ENCODE results near the gene RSBN1L. TPM values are rescaled to one million over a fixed set of nuclear protein-coding genes. Genes with fewer than 3 reads are reported as not detected.

RSBN1L gene
- polyA plus RNA-seq, 1 of the 3 experiments (the other 2 are of a cell fraction) = 6.5 TPM

GRCh38 chr7:77687747-77688144 is 8.5 kb upstream of the RSBN1L start:
- 86% methylated on average over 1 of the region's 1 CpG for WGBS (ENCODE audit: low lambda C conversion rate)
- no peak overlapping the region for H2AFZ ChIP-seq (ENCODE audit: low read depth)
- peaks cover 30% of the 10 kb centered on the region; the same call in 1 of the 2 replicates for H3K79me2 ChIP-seq (ENCODE audit: insufficient read depth)
- no peaks in the 10 kb centered on the region for H3K9me2 ChIP-seq
- POLR2A ChIA-PET = no interaction called here
- peaks cover 15% of the 10 kb centered on the region for H3F3A ChIP-seq (replicated peaks; ENCODE audit: insufficient read depth)
- TF ChIP-seq TCF12 (IDR thresholded peaks at IDR 0.05) = no peak
- no peak for TF ChIP-seq GABPA (IDR thresholded peaks at IDR 0.05; ENCODE audit: low read depth)
- no peak for TF ChIP-seq GATA2 (CRISPR knock-in tag; IDR thresholded peaks at IDR 0.05)
- TF ChIP-seq POLR2AphosphoS5 (IDR thresholded peaks at IDR 0.05; ENCODE audit: low read depth, low read length) = no peak
- TF ChIP-seq RCOR1 (IDR thresholded peaks at IDR 0.05; ENCODE audit: low read length) = no peak
- TF ChIP-seq SMC3 (IDR thresholded peaks at IDR 0.05; ENCODE audit: low read depth, low read length) = no peak
- TF ChIP-seq SIN3A (IDR thresholded peaks at IDR 0.05; ENCODE audit: borderline replicate concordance, low read depth, low read length) = no peak
- TF ChIP-seq ELF1 (IDR thresholded peaks at IDR 0.05) = no peak
- no peak for TF ChIP-seq MEF2A (IDR thresholded peaks at IDR 0.05; ENCODE audit: borderline replicate concordance, low read depth)
- no peak overlapping the region for H3K27ac ChIP-seq (ENCODE audit: low read depth in 2 of 2, low read length in 1 of 2)
- peaks cover 12 to 21% of the 10 kb centered on the region in 2 experiments for H3K36me3 ChIP-seq (replicated peaks in 1 of 2; ENCODE audit: control insufficient read depth in 1 of 2, insufficient read depth in 2 of 2, low read length in 1 of 2)
- H4K20me1 ChIP-seq (ENCODE audit: insufficient read depth) = no peaks in the 10 kb centered on the region
- H3K4me1 ChIP-seq (ENCODE audit: control insufficient read depth in 1 of 2, insufficient read depth in 2 of 2, low read depth in 1 of 2, low read length in 1 of 2) = 0 out of 4 replicates have a peak, but pooled peaks cover 0 to 10% of the 10 kb centered on the region in 2 experiments
- CTCF ChIA-PET = interaction anchor here (1.0 to 1.4 kb wide), 3 partner anchors 9 to 30 kb away, joined by 3 to 4 read pairs (median 3); no protein-coding TSS in a partner anchor
- H3K27me3 ChIP-seq (ENCODE audit: insufficient read depth) = no peaks in the 10 kb centered on the region
- no peak overlapping the region for H3K4me3 ChIP-seq (ENCODE audit: low read depth in 2 of 2, low read length in 1 of 2)
- H3K9ac ChIP-seq = no peak overlapping the region
- no peak for DNase-seq
- no peak overlapping the region for H3K4me2 ChIP-seq
- no peaks in the 10 kb centered on the region for H3K9me3 ChIP-seq

DNA sequence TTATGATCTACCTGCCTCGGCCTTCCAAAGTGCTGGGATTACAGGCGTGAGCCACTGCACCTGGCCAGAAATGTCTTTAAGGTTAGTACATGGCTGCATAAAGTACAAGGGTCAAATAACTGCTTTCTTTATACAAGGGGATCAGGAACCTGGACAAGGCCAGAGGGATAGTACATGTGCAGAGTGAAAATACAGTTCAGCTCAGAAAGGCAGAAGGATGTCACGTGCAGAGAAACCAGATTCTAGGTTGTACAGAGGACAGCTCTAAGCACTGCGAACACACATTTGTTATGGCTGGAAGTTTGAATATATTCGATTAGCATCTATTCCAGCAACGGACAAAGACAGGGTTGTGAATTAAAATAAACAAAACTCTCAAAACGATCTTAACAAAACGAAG is 6.0 kb upstream of the RSBN1L start:
- 94% methylated on average over 8 of the region's 8 CpGs for WGBS (ENCODE audit: low lambda C conversion rate)
- H3K79me2 ChIP-seq (ENCODE audit: insufficient read depth) = peaks cover 55% of the 10 kb centered on the region
- CTCF ChIA-PET = interaction anchor here (1.2 to 2.3 kb wide), 3 partner anchors 32 to 69 kb away, joined by 3 to 10 read pairs (median 8); no protein-coding TSS in a partner anchor
- H3F3A ChIP-seq (replicated peaks; ENCODE audit: insufficient read depth) = peaks cover 15% of the 10 kb centered on the region
- H3K4me1 ChIP-seq (ENCODE audit: control insufficient read depth in 1 of 2, insufficient read depth in 2 of 2, low read depth in 1 of 2, low read length in 1 of 2) = peaks cover 0 to 10% of the 10 kb centered on the region in 2 experiments; a peak in 1 of 4 replicates
- peaks cover 0 to 12% of the 10 kb centered on the region in 2 experiments for H3K36me3 ChIP-seq (replicated peaks in 1 of 2; ENCODE audit: control insufficient read depth in 1 of 2, insufficient read depth in 2 of 2, low read length in 1 of 2)
- TF ChIP-seq, protein P1, sequence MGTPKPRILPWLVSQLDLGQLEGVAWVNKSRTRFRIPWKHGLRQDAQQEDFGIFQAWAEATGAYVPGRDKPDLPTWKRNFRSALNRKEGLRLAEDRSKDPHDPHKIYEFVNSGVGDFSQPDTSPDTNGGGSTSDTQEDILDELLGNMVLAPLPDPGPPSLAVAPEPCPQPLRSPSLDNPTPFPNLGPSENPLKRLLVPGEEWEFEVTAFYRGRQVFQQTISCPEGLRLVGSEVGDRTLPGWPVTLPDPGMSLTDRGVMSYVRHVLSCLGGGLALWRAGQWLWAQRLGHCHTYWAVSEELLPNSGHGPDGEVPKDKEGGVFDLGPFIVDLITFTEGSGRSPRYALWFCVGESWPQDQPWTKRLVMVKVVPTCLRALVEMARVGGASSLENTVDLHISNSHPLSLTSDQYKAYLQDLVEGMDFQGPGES (IDR thresholded peaks at IDR 0.05; ENCODE audit: low read depth, low read length) = no peak
- TF ChIP-seq POLR2AphosphoS5 (IDR thresholded peaks at IDR 0.05; ENCODE audit: low read depth, low read length) (no peak), CHD2 (IDR thresholded peaks at IDR 0.05; ENCODE audit: low read length, partially characterized antibody) (no peak), TAF1 (IDR thresholded peaks at IDR 0.05; ENCODE audit: borderline replicate concordance, low read depth, low read length) (no peak), REST (IDR thresholded peaks at IDR 0.05; ENCODE audit: low read depth, low read length) (no peak), MXI1 (IDR thresholded peaks at IDR 0.05; ENCODE audit: low read depth, low read length) (no peak), ZBTB33 (IDR thresholded peaks at IDR 0.05; ENCODE audit: borderline replicate concordance, low read depth) (no peak), TEAD4 (IDR thresholded peaks at IDR 0.05; ENCODE audit: borderline replicate concordance, insufficient read depth) (no peak), JUND (IDR thresholded peaks at IDR 0.05) (no peak), TCF12 (IDR thresholded peaks at IDR 0.05) (no peak), ELF1 (IDR thresholded peaks at IDR 0.05) (no peak), NRF1 (IDR thresholded peaks at IDR 0.05; ENCODE audit: low read depth, low read length) (no peak), SIN3A (IDR thresholded peaks at IDR 0.05; ENCODE audit: borderline replicate concordance, low read depth, low read length) (no peak), NFIC (IDR thresholded peaks at IDR 0.05; ENCODE audit: borderline replicate concordance) (no peak), MEF2A (IDR thresholded peaks at IDR 0.05; ENCODE audit: borderline replicate concordance, low read depth) (no peak), SMC3 (IDR thresholded peaks at IDR 0.05; ENCODE audit: low read depth, low read length) (no peak), YY1 (IDR thresholded peaks at IDR 0.05; ENCODE audit: low read depth) (no peak), RCOR1 (IDR thresholded peaks at IDR 0.05; ENCODE audit: low read length) (no peak)
- TF ChIP-seq, protein P2, sequence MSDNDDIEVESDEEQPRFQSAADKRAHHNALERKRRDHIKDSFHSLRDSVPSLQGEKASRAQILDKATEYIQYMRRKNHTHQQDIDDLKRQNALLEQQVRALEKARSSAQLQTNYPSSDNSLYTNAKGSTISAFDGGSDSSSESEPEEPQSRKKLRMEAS (IDR thresholded peaks at IDR 0.05; ENCODE audit: low read depth) = no peak
- POLR2A ChIA-PET = no interaction called here
- H3K4me3 ChIP-seq (ENCODE audit: low read depth in 2 of 2, low read length in 1 of 2) = no peak overlapping the region
- no peak overlapping the region for H3K9ac ChIP-seq
- no peaks in the 10 kb centered on the region for H3K9me2 ChIP-seq
- no peak overlapping the region for H3K27ac ChIP-seq (ENCODE audit: low read depth in 2 of 2, low read length in 1 of 2)
- no peaks in the 10 kb centered on the region for H3K27me3 ChIP-seq (ENCODE audit: insufficient read depth)
- H3K9me3 ChIP-seq = no peaks in the 10 kb centered on the region
- no peak for DNase-seq
- H2AFZ ChIP-seq (ENCODE audit: low read depth) = no peak overlapping the region
- H3K4me2 ChIP-seq = no peak overlapping the region
- H4K20me1 ChIP-seq (ENCODE audit: insufficient read depth) = no peaks in the 10 kb centered on the region
